Mesodermal cell (in vitro differentiated cells): ENCODE measurements around the gene TSHZ1.

Source experiments
- H3K27ac ChIP-seq: 2 replicates; pipeline ENCODE4 v1.7.0; 2013; ENCODE audit warnings: mild to moderate bottlenecking, low read depth, low read length, moderate library complexity; ENCODE audit not compliant: severe bottlenecking
- H3K36me3 ChIP-seq: 2 replicates; pipeline ENCODE4 v1.7.1; 2013; ENCODE audit warnings: mild to moderate bottlenecking, low read length, moderate library complexity; ENCODE audit not compliant: control insufficient read depth, insufficient read depth
- H3K4me1 ChIP-seq: one replicate; pipeline ENCODE4 v1.7.1; 2013; ENCODE audit warnings: mild to moderate bottlenecking, low read length; ENCODE audit not compliant: insufficient read depth, control insufficient read depth, poor library complexity, severe bottlenecking
- H3K4me3 ChIP-seq: 2 replicates; pipeline ENCODE4 v1.7.0; 2013; ENCODE audit warnings: low read length, control low read depth, mild to moderate bottlenecking; ENCODE audit not compliant: insufficient read depth, poor library complexity, severe bottlenecking; ENCODE audit errors: extremely low read depth
- H3K9me3 ChIP-seq: 2 replicates; pipeline ENCODE4 v1.7.1; 2013; ENCODE audit warnings: mild to moderate bottlenecking, low read length, moderate library complexity; ENCODE audit not compliant: control insufficient read depth
- whole genome bisulfite sequencing, 2 experiments: methylation state at CpG; one replicate each; pipeline ENCODE4 v1.1.5; 2013; ENCODE audit warnings: missing lambda C conversion rate in 2 of 2; ENCODE audit not compliant: insufficient coverage in 2 of 2; 5-methylcytosine and 5-hydroxymethylcytosine counted together

The TSHZ1 gene

GRCh38 chr18:75335511-75335910 lies 124.9 kb downstream of the TSHZ1 start:
- no peaks in the 10 kb centered on the region for H3K4me1 ChIP-seq

DNA sequence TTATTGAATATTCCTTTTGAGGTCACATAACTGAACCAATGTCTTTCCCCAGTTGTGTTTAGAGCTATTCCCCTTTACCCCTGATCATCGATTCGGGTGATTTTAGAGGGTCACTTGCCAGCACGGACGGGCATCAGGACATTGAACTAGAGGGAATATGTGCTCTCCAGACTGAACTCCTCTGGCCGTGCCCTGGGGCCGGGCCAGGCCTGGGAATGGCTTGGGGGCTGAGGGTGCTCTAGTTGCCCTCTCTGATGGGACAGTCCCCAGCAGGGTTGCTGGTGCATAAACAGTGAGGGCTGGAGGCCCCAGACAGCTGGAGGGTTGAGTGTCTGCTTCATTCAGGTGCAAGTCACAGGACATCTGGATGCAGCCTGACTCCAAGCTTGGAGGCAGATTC lies 126.2 kb downstream of the TSHZ1 start:
- Histone ChIP-seq H3K4me1 (no peaks in the 10 kb centered on the region), H3K27ac (no peak overlapping the region), H3K9me3 (no peaks in the 10 kb centered on the region), H3K36me3 (no peaks in the 10 kb centered on the region), H3K4me3 (no peak overlapping the region)
- 90 to 93% methylated on average over 4 to 6 of the region's 6 CpGs for WGBS, 2 experiments

More at GRCh38 chr18:75335511-75335910, 124.9 kb downstream of the TSHZ1 start:
- Histone ChIP-seq H3K4me3 (no peak overlapping the region), H3K9me3 (no peaks in the 10 kb centered on the region), H3K36me3 (no peaks in the 10 kb centered on the region), H3K27ac (no peak overlapping the region)
- WGBS, 2 experiments: 89 to 100% methylated on average over 5 of the region's 6 CpGs

DNA sequence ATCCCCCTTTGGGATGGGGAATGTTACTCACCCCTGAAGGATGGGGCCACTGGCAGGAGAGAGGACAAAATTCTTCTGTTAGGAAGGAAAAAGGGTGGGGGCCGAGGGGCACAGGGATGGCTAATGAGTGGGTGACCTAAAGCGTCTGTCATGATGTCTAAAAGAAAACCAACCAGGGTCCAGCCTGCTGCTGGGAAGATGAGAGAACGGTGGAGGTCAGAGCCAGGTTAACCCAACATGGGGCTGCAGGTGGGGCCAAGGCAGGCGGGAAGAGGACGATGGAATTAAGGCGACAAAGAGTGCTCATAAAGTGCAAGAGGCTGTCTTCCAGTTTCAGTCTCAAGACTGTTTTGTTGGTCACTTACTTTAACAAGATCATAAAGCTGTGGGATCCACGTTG lies 126.8 kb downstream of the TSHZ1 start:
- Histone ChIP-seq H3K36me3 (no peaks in the 10 kb centered on the region), H3K4me1 (no peaks in the 10 kb centered on the region), H3K9me3 (no peaks in the 10 kb centered on the region), H3K4me3 (no peak overlapping the region), H3K27ac (no peak overlapping the region)
- 86 to 89% methylated on average over 6 to 7 of the region's 7 CpGs for WGBS, 2 experiments

GRCh38 chr18:75338631-75339030 lies 128.0 kb downstream of the TSHZ1 start:
- no peak overlapping the region for H3K4me3 ChIP-seq
- H3K4me1 ChIP-seq: no peaks in the 10 kb centered on the region
- no peak overlapping the region for H3K27ac ChIP-seq
- no peaks in the 10 kb centered on the region for H3K9me3 ChIP-seq
- WGBS, 2 experiments: 88 to 90% methylated on average over 10 to 11 of the region's 13 CpGs
- H3K36me3 ChIP-seq: no peaks in the 10 kb centered on the region
